H1 (cell line): Measurements from ENCODE around the gene ASB6. TPM values are rescaled to one million over a fixed set of nuclear protein-coding genes. Genes with fewer than 3 reads are reported as not detected.
A peak's percentile ranks its signal among the peaks of the same experiment; 100 is the strongest.

ENCODE experiments used
- CTCF ChIA-PET: fragments of 300-600 bp; sonication (Branson Sonifier 250); formaldehyde crosslinking; loops from one replicate; lab custom pipeline; 2021; ENCODE audit not compliant: partially characterized antibody; lab: Charles Lee
- POLR2A ChIA-PET: fragments of 300-600 bp; sonication (Branson Sonifier 250); formaldehyde crosslinking; loops from one replicate; lab custom pipeline; 2021; ENCODE audit warnings: inconsistent platforms; ENCODE audit not compliant: partially characterized antibody; lab: Charles Lee
- DNase-seq, 2 experiments: peaks; one replicate each; pipeline versions ENCODE4 v3.0.0 to v3.0.0-alpha.2; 2010 to 2022; ENCODE audit warnings: low spot score in 2 of 2, low read depth in 1 of 2, mixed read lengths in 1 of 2
- FAIRE-seq: peaks from 2 replicates; lab custom pipeline; 2011; peaks lifted over from hg19 to GRCh38; lab: Jason Lieb, UNC
- H2AFZ ChIP-seq: 2 replicates; pipeline ENCODE4 v1.8.1; 2012; ENCODE audit warnings: low read length, inconsistent platforms
- H2AK5ac ChIP-seq: 2 replicates; pipeline ENCODE4 v1.6.1; 2013; ENCODE audit warnings: low read depth, low read length
- H2BK120ac ChIP-seq: replicated peaks from 2 replicates; pipeline ENCODE3; 2013; ENCODE audit warnings: low read depth, low read length, inconsistent platforms
- H2BK12ac ChIP-seq: 2 replicates; pipeline ENCODE4 v1.6.1; 2013; ENCODE audit warnings: low read depth, low read length
- H2BK15ac ChIP-seq: 2 replicates; pipeline ENCODE4 v1.6.1; 2013; ENCODE audit warnings: low read length
- H2BK20ac ChIP-seq: 2 replicates; pipeline ENCODE4 v1.6.1; 2013; ENCODE audit warnings: low read length
- H2BK5ac ChIP-seq: 2 replicates; pipeline ENCODE4 v1.6.1; 2013; ENCODE audit warnings: low read depth, low read length
- H3K14ac ChIP-seq: 2 replicates; pipeline ENCODE4 v1.6.1; 2013; ENCODE audit warnings: inconsistent platforms; ENCODE audit not compliant: insufficient read length
- H3K18ac ChIP-seq: 2 replicates; pipeline ENCODE4 v1.6.1; 2013; ENCODE audit warnings: low read length; ENCODE audit errors: extremely low read depth
- H3K23ac ChIP-seq: 2 replicates; pipeline ENCODE4 v1.6.1; 2013; ENCODE audit warnings: inconsistent platforms; ENCODE audit not compliant: insufficient read length
- H3K23me2 ChIP-seq: 2 replicates; pipeline ENCODE4 v1.6.1; 2013; ENCODE audit warnings: low read depth, low read length
- H3K27ac ChIP-seq: 2 replicates; pipeline ENCODE4 v1.6.1; 2011; ENCODE audit warnings: low read depth, low read length, inconsistent platforms
- H3K27me3 ChIP-seq, 4 experiments: replicated peaks in 1 of 4; 1 replicate in 1 of 4; 2 replicates in 3 of 4; pipeline versions ENCODE4 v1.6.1 to v1.8.1; 2011 to 2013; ENCODE audit warnings: low read length in 3 of 4, mild to moderate bottlenecking in 3 of 4, inconsistent platforms in 2 of 4, mixed read lengths in 2 of 4, moderate library complexity in 1 of 4; ENCODE audit not compliant: control insufficient read depth in 3 of 4, insufficient read depth in 3 of 4; ENCODE audit errors: extremely low read depth in 1 of 4
- H3K36me3 ChIP-seq, 4 experiments: 2 replicates each; pipeline versions ENCODE4 v1.6.1 to v1.8.1; 2011 to 2013; ENCODE audit warnings: mild to moderate bottlenecking in 4 of 4, low read length in 3 of 4, moderate library complexity in 2 of 4, control low read depth in 1 of 4, inconsistent platforms in 1 of 4; ENCODE audit not compliant: insufficient read depth in 4 of 4, control insufficient read depth in 2 of 4
- H3K4ac ChIP-seq: replicated peaks from 2 replicates; pipeline ENCODE3; 2013; ENCODE audit warnings: low read length, low read depth, mixed read lengths, inconsistent platforms; ENCODE audit not compliant: insufficient read length
- H3K4me1 ChIP-seq, 4 experiments: replicated peaks in 1 of 4; 1 replicate in 1 of 4; 2 replicates in 3 of 4; pipeline versions ENCODE4 v1.6.1 to v1.8.1; 2011 to 2013; ENCODE audit warnings: low read length in 3 of 4, inconsistent platforms in 2 of 4, mixed read lengths in 1 of 4; ENCODE audit not compliant: insufficient read depth in 4 of 4, control insufficient read depth in 3 of 4
- H3K4me2 ChIP-seq, 2 experiments: 2 replicates each; pipeline versions ENCODE4 v1.6.1 to v1.8.1; 2011 to 2013; ENCODE audit warnings: low read depth in 2 of 2, low read length in 2 of 2, control low read depth in 1 of 2, inconsistent platforms in 1 of 2, mild to moderate bottlenecking in 1 of 2; ENCODE audit not compliant: insufficient read depth in 1 of 2
- H3K4me3 ChIP-seq, 4 experiments: fragments of 200-600, 300-600 bp in 1 of 4; sonication (generic), shearing (Covaris generic), sonication (Bioruptor Twin) in 1 of 4; 2 replicates each; pipeline versions ENCODE4 v1.5.1 to v1.8.1; 2011 to 2016; ENCODE audit warnings: low read length in 4 of 4, low read depth in 3 of 4, control low read depth in 2 of 4, inconsistent platforms in 2 of 4, mild to moderate bottlenecking in 2 of 4, mixed read lengths in 1 of 4, moderate library complexity in 1 of 4; ENCODE audit not compliant: insufficient read depth in 2 of 4; ENCODE audit errors: extremely low read depth in 1 of 4
- H3K56ac ChIP-seq: replicated peaks from 2 replicates; pipeline ENCODE3; 2013; ENCODE audit warnings: low read depth, mild to moderate bottlenecking, mixed read lengths, low read length, inconsistent platforms; ENCODE audit not compliant: insufficient read length
- H3K79me1 ChIP-seq: 2 replicates; pipeline ENCODE4 v1.6.1; 2013; ENCODE audit warnings: low read depth, low read length, control low read depth
- H3K79me2 ChIP-seq, 2 experiments: 2 replicates each; pipeline versions ENCODE4 v1.6.1 to v1.8.1; 2012 to 2013; ENCODE audit warnings: low read length in 2 of 2, mild to moderate bottlenecking in 2 of 2, inconsistent platforms in 1 of 2; ENCODE audit not compliant: insufficient read depth in 2 of 2, control insufficient read depth in 1 of 2
- H3K9ac ChIP-seq, 4 experiments: replicated peaks in 1 of 4; 1 replicate in 1 of 4; 2 replicates in 3 of 4; pipeline versions ENCODE4 v1.6.1 to v1.8.1; 2011 to 2013; ENCODE audit warnings: low read depth in 3 of 4, low read length in 3 of 4, control low read depth in 2 of 4, mild to moderate bottlenecking in 2 of 4, moderate library complexity in 2 of 4, inconsistent platforms in 1 of 4; ENCODE audit errors: extremely low read depth in 1 of 4
- H3K9me3 ChIP-seq, 2 experiments: 2 replicates each; pipeline versions ENCODE4 v1.6.1 to v1.8.1; 2012 to 2013; ENCODE audit warnings: mild to moderate bottlenecking in 2 of 2, moderate library complexity in 2 of 2, control low read depth in 1 of 2, inconsistent platforms in 1 of 2, low read depth in 1 of 2, low read length in 1 of 2, mixed read lengths in 1 of 2; ENCODE audit not compliant: insufficient read depth in 2 of 2
- H4K20me1 ChIP-seq, 2 experiments: replicated peaks in 1 of 2; 2 replicates each; pipeline versions ENCODE3 to v1.8.1; 2011 to 2013; ENCODE audit warnings: inconsistent platforms in 2 of 2, low read length in 2 of 2, mild to moderate bottlenecking in 1 of 2; ENCODE audit not compliant: insufficient read depth in 2 of 2, control insufficient read depth in 1 of 2
- H4K5ac ChIP-seq: 2 replicates; pipeline ENCODE4 v1.6.1; 2013; ENCODE audit warnings: low read length, low read depth, mixed read lengths, inconsistent platforms; ENCODE audit not compliant: insufficient read length
- H4K8ac ChIP-seq: 2 replicates; pipeline ENCODE4 v1.8.0; 2013; ENCODE audit warnings: mild to moderate bottlenecking, moderate library complexity, low read length, inconsistent platforms; ENCODE audit not compliant: insufficient read depth; ENCODE audit errors: extremely low read depth
- H4K91ac ChIP-seq: replicated peaks from 2 replicates; pipeline ENCODE3; 2013; ENCODE audit warnings: low read length, mixed read lengths, inconsistent platforms; ENCODE audit not compliant: insufficient read length
- CHD2 ChIP-seq: IDR thresholded peaks from 2 replicates; pipeline ENCODE4 v1.6.1; 2012; ENCODE audit warnings: low read length, improper control_type of control experiment
- CTBP2 ChIP-seq: IDR thresholded peaks from 2 replicates; pipeline ENCODE4 v1.7.0; 2011; ENCODE audit warnings: borderline replicate concordance, mild to moderate bottlenecking, moderate library complexity, mixed read lengths, low read length; ENCODE audit not compliant: insufficient read depth, insufficient read length
- EGR1 ChIP-seq: IDR thresholded peaks from 2 replicates; pipeline ENCODE4 v1.6.1; 2011; ENCODE audit warnings: low read depth, low read length, borderline replicate concordance
- FOSL1 ChIP-seq: IDR thresholded peaks from 2 replicates; pipeline ENCODE4 v1.6.1; 2011; ENCODE audit warnings: mild to moderate bottlenecking, low read depth, low read length, moderate library complexity; ENCODE audit not compliant: insufficient read depth
- HDAC6 ChIP-seq: IDR thresholded peaks from one replicate; pipeline ENCODE4 v1.7.1; 2012; ENCODE audit warnings: low read depth, mild to moderate bottlenecking, inconsistent platforms, low read length, moderate library complexity
- KDM5A ChIP-seq: fragments of 200-600 bp; IDR thresholded peaks from 2 replicates; pipeline ENCODE4 v1.7.1; 2012; ENCODE audit warnings: mild to moderate bottlenecking, low read length, inconsistent platforms, mixed read lengths
- RBBP5 ChIP-seq: IDR thresholded peaks from 2 replicates; pipeline ENCODE4 v1.7.1; 2012; ENCODE audit warnings: low read depth, mild to moderate bottlenecking, inconsistent platforms, low read length, moderate library complexity, borderline replicate concordance
- RFX5 ChIP-seq: IDR thresholded peaks from 2 replicates; pipeline ENCODE4 v1.6.1; 2011; ENCODE audit warnings: low read depth, low read length, improper control_type of control experiment, borderline replicate concordance
- SIX5 ChIP-seq: IDR thresholded peaks from 2 replicates; pipeline ENCODE4 v1.6.1; 2011; ENCODE audit warnings: mild to moderate bottlenecking, low read depth, low read length
- USF2 ChIP-seq: IDR thresholded peaks from 2 replicates; pipeline ENCODE4 v1.6.1; 2011; ENCODE audit warnings: low read length, improper control_type of control experiment
- WGBS, 2 experiments: shearing (Covaris generic) in 1 of 2; methylation state at CpG; one replicate each; pipeline versions ENCODE4 v1.1.6 to v1.1.7; 2013 to 2015; ENCODE audit warnings: low lambda C conversion rate in 2 of 2, mixed read lengths in 2 of 2, inconsistent platforms in 1 of 2, low coverage in 1 of 2, missing lambda C conversion rate in 1 of 2; ENCODE audit not compliant: insufficient replicate concordance in 2 of 2, insufficient coverage in 1 of 2, insufficient read length in 1 of 2; ENCODE audit errors: extremely low coverage in 1 of 2, missing lambda C conversion rate in 1 of 2; 5-methylcytosine and 5-hydroxymethylcytosine counted together
- polyA plus RNA-seq, 7 experiments: library from polyadenylated mRNA; depleted of rRNA in 3 of 7; stranded (reverse) in 5 of 7; unstranded in 2 of 7; fragments of >200 nt in 5 of 7; fragments of 200-250 nt in 2 of 7; gene quantifications; 1 replicate in 5 of 7; 2 replicates in 1 of 7; 4 replicates in 1 of 7; pipeline versions ENCODE4 v1.2.1 to v1.2.3, GENCODE V29; 2011 to 2013; ENCODE audit warnings: missing spikeins in 2 of 7, mixed read lengths in 2 of 7
- total RNA-seq: library from RNA; stranded (reverse); fragmentation: NEBNext Ultra II Directional; extraction: Animal tissue kit (Norgen Biotek cat#: 25700); gene quantifications from 2 replicates; pipeline ENCODE4 v1.2.1, GENCODE V29; 2021

ASB6 gene
- total and polyA plus RNA-seq, 2 of the 8 experiments (the other 6 are each of a cell fraction or from before 2014, with no cell fraction given) = 14.0 to 17.3 TPM

- Histone ChIP-seq H2BK20ac (no peak overlapping the region), H4K91ac (no peak overlapping the region)
- TF ChIP-seq RBBP5 (no peak), RFX5 (no peak), EGR1 (no peak), CTBP2 (no peak), SIX5 (no peak), HDAC6 (no peak), FOSL1 (no peak), CHD2 (no peak), USF2 (no peak), KDM5A (no peak)
- TF ChIP-seq, all 59 proteins: peak for 0
- CTCF ChIA-PET = interaction anchor here (0.9 to 1.4 kb wide), 2 partner anchors 54 to 56 kb away, joined by 3 to 4 read pairs; no protein-coding TSS in a partner anchor
- Histone ChIP-seq H3K27me3 (peaks cover 0 to 3% (median 0%) of the 10 kb centered on the region in 4 experiments; a peak in 1 of 7 replicates), H3K9ac (no peak overlapping the region), H3K56ac (no peak overlapping the region), H3K4ac (no peak overlapping the region), H3K79me1 (no peaks in the 10 kb centered on the region), H3K36me3 (no peaks in the 10 kb centered on the region), H2BK120ac (no peak overlapping the region), H3K4me2 (no peak overlapping the region), H4K8ac (no peak overlapping the region), H3K27ac (no peak overlapping the region), H3K9me3 (no peaks in the 10 kb centered on the region), H2BK5ac (no peak overlapping the region), H4K5ac (no peak overlapping the region), H2BK15ac (no peak overlapping the region), H3K79me2 (no peaks in the 10 kb centered on the region), H2AFZ (no peak overlapping the region), H3K23ac (no peak overlapping the region), H2BK12ac (0 out of 2 replicates have a peak overlapping the region, but pooled peaks have one; percentile 17), H3K4me1 (peaks cover 0 to 8% (median 4%) of the 10 kb centered on the region in 4 experiments; a peak in 5 of 7 replicates), H4K20me1 (no peaks in the 10 kb centered on the region), H3K14ac (no peak overlapping the region), H3K4me3 (no peak overlapping the region), H3K18ac (no peak overlapping the region; the same call in 1 of the 2 replicates), H3K23me2 (no peaks in the 10 kb centered on the region), H2AK5ac (no peak overlapping the region; the same call in 1 of the 2 replicates)
- FAIRE-seq (no peak), DNase-seq (no peak)
- POLR2A ChIA-PET = interaction anchor here (1.1 kb wide), 1 partner anchor 32 kb away, joined by 4 read pairs; no protein-coding TSS in a partner anchor
- WGBS, 2 experiments = 90% methylated on average over 7 of the region's 7 CpGs; no CpG with 5 or more reads in 1 of the 2 experiments
Observed at GRCh38 chr9:129671519-129671918, 29.6 kb upstream of the ASB6 start.
